ENCODE results near the gene ETFBKMT. TPM values are rescaled to one million over a fixed set of nuclear protein-coding genes. Genes with fewer than 3 reads are reported as not detected.

The ETFBKMT gene
- total and polyA plus RNA-seq, 2 of the 4 experiments (the other 2 are of a cell fraction), result 1.2 to 2.5 TPM

- Histone ChIP-seq H3K4ac (ENCODE audit: low read depth, low read length) (no peak overlapping the region), H3K36me3 (ENCODE audit: control insufficient read depth, insufficient read depth, low read length) (no peaks in the 10 kb centered on the region), H4K91ac (ENCODE audit: insufficient read depth, low read depth, low read length) (no peak overlapping the region), H3K9ac (ENCODE audit: low read depth, low read length) (no peak overlapping the region), H4K20me1 (ENCODE audit: insufficient read depth, low read length) (no peaks in the 10 kb centered on the region), H3K56ac (ENCODE audit: extremely low read depth, insufficient read depth, low read length) (no peak overlapping the region), H3K4me1 (ENCODE audit: control insufficient read depth, insufficient read depth, low read length) (no peaks in the 10 kb centered on the region), H3K4me2 (ENCODE audit: low read depth, low read length) (no peak overlapping the region), H2BK5ac (ENCODE audit: low read depth, low read length, poor library complexity, severe bottlenecking) (no peak overlapping the region), H3K27ac (ENCODE audit: insufficient read depth, low read length) (no peak overlapping the region), H3K27me3 (ENCODE audit: control insufficient read depth, insufficient read depth, low read length) (no peaks in the 10 kb centered on the region), H3K4me3 (ENCODE audit: insufficient read depth, low read depth, low read length) (no peak overlapping the region), H4K5ac (ENCODE audit: low read depth, low read length) (no peak overlapping the region), H3K79me1 (ENCODE audit: low read depth in 1 of 2, low read length in 2 of 2) (no peaks in the 10 kb centered on the region), H3K14ac (replicated peaks; ENCODE audit: low read depth, low read length) (no peak overlapping the region), H2AK5ac (ENCODE audit: low read depth, low read length) (no peak overlapping the region), H2AK9ac (replicated peaks; ENCODE audit: low read depth, low read length, poor library complexity) (no peak overlapping the region), H4K8ac (ENCODE audit: low read depth in 2 of 2, low read length in 2 of 2) (no peak overlapping the region), H3K23ac (ENCODE audit: low read depth, low read length) (no peak overlapping the region), H2BK15ac (ENCODE audit: low read depth, low read length) (no peak overlapping the region), H3K9me3 (ENCODE audit: control insufficient read depth, insufficient read depth, low read length) (peaks cover 5% of the 10 kb centered on the region; the same call in 1 of the 2 replicates), H3K18ac (ENCODE audit: low read depth, low read length) (no peak overlapping the region), H3K9me1 (ENCODE audit: insufficient read depth, low read length) (no peaks in the 10 kb centered on the region), H2BK120ac (ENCODE audit: low read depth, low read length) (no peak overlapping the region), H2AFZ (replicated peaks; ENCODE audit: low read length, poor library complexity) (no peak overlapping the region), H2BK20ac (ENCODE audit: low read depth, low read length) (no peak overlapping the region)
- peak; percentile 82 for DNase-seq
- peak; percentile 81 for ATAC-seq (ENCODE audit: low read depth)
- CTCF ChIA-PET, result interaction anchor here (0.5 to 1.4 kb wide), 3 partner anchors 9 to 284 kb away, joined by 3 to 5 read pairs (median 3); no protein-coding TSS in a partner anchor
- POLR2A ChIA-PET (ENCODE audit: unreplicated experiment), result interaction anchor here (0.6 kb wide), 1 partner anchor 28 kb away, joined by 3 read pairs; no protein-coding TSS in a partner anchor
- intact Hi-C loops (cut with micrococcal nuclease), result loop anchor here (1.0 to 10.0 kb wide), 5 partner anchors 282 to 630 kb away; partner anchors contain the start of gene BICD1
- BruUV-seq (replicated peaks), result no TSS peak
- dilution Hi-C loops (cut with HindIII; ENCODE audit: low sequenced_read_pairs, unreplicated experiment), result no loop called here
- WGBS, 2 experiments (ENCODE audit: extremely low coverage in 2 of 2, insufficient read length in 1 of 2), result 38% methylated on average over 4 of the region's 10 CpGs; no CpG with 5 or more reads in 1 of the 2 experiments
- no peak for TF ChIP-seq NFE2L2 (IDR thresholded peaks at IDR 0.05; ENCODE audit: low read depth, low read length)
- no peak for TF ChIP-seq ELK1 (IDR thresholded peaks at IDR 0.05; ENCODE audit: borderline replicate concordance, low read depth, low read length)
- no peak for TF ChIP-seq BHLHE40 (IDR thresholded peaks at IDR 0.05; ENCODE audit: low read depth, low read length)
- no peak for TF ChIP-seq RFX5 (IDR thresholded peaks at IDR 0.05; ENCODE audit: low read depth, low read length)
- TF ChIP-seq CTCF (conservative IDR thresholded peaks at IDR 0.05; ENCODE audit: low read depth, low read length), result peak; percentile 84
- peak; percentile 95 for TF ChIP-seq SMC3 (IDR thresholded peaks at IDR 0.05; ENCODE audit: low read depth, low read length)
- no peak for TF ChIP-seq MXI1 (IDR thresholded peaks at IDR 0.05; ENCODE audit: borderline replicate concordance, low read depth, low read length)
- TF ChIP-seq RCOR1 (IDR thresholded peaks at IDR 0.05; ENCODE audit: insufficient replicate concordance, low read length), result no peak
- peak; percentile 96 for TF ChIP-seq RAD21 (IDR thresholded peaks at IDR 0.05; ENCODE audit: low read length)
- in situ Hi-C loops (cut with MboI; ENCODE audit: low sequenced_read_pairs), result loop anchor here (10.0 to 25.0 kb wide), 2 partner anchors 280 to 622 kb away; partner anchors contain the start of gene RESF1
Observed at GRCh38 chr12:31682136-31682962, 22.9 kb downstream of the ETFBKMT start.
